Activated gamma-delta T cell treated with anti-CD3 and anti-CD28 coated beads, Interleukin-2, amount 50 U/mL, for 16 hours (primary cell): ENCODE data around the gene TBC1D9.

Experiments used
- DNase-seq: peaks from one replicate; pipeline ENCODE4 v3.0.0-alpha.2; 2020; ENCODE audit warnings: low read depth

Gene TBC1D9

GRCh38 chr4:140612357-140612756, 143.8 kb downstream of the TBC1D9 start:
- no peak for DNase-seq

- DNase-seq, result no peak
These were observed 144.3 kb downstream of the TBC1D9 start for GRCh38 chr4:140611854-140612253.

GRCh38 chr4:140609548-140610425, 146.4 kb downstream of the TBC1D9 start:
- DNase-seq, result no peak

- DNase-seq, result no peak
These were observed 148.3 kb downstream of the TBC1D9 start for GRCh38 chr4:140607852-140608251.

- DNase-seq, result no peak
These were observed 151.6 kb downstream of the TBC1D9 start for GRCh38 chr4:140604544-140604943.

- no peak for DNase-seq
These were observed 152.9 kb downstream of the TBC1D9 start for GRCh38 chr4:140603286-140603685.

- no peak for DNase-seq
These were observed 153.5 kb downstream of the TBC1D9 start for GRCh38 chr4:140602714-140603113.

- no peak for DNase-seq
These were observed 155.8 kb downstream of the TBC1D9 start for GRCh38 chr4:140600408-140600807.

- no peak for DNase-seq
These were observed 161.1 kb downstream of the TBC1D9 start for GRCh38 chr4:140595065-140595464.

- no peak for DNase-seq
These were observed 171.7 kb downstream of the TBC1D9 start for GRCh38 chr4:140584439-140584838.

GRCh38 chr4:140581078-140581477, 175.1 kb downstream of the TBC1D9 start:
- no peak for DNase-seq

- no peak for DNase-seq
These were observed 176.9 kb downstream of the TBC1D9 start for GRCh38 chr4:140579278-140579677.

- DNase-seq, result no peak
These were observed 180.7 kb downstream of the TBC1D9 start for GRCh38 chr4:140575489-140575888.

GRCh38 chr4:140571620-140572019, 184.6 kb downstream of the TBC1D9 start:
- DNase-seq, result no peak
